Adrenal gland (tissue), 12 donors: ENCODE measurements around the gene TCEANC. TPM values are rescaled to one million over a fixed set of nuclear protein-coding genes. Genes with fewer than 3 reads are reported as not detected.
A peak's percentile ranks its signal among the peaks of the same experiment; 100 is the strongest.
"Not testable (repeated sequence)": the region's sequence is repeated elsewhere in the genome, so short reads cannot be mapped to it uniquely, and the experiment has no call there.

Source experiments
- DNase-seq, 7 donors: peaks; one replicate each; pipeline ENCODE4 v3.0.0-alpha.2; 2019 to 2020
- H3K27ac ChIP-seq, 5 donors: fragments of 200-600 bp; sonication (generic) in 4 of 5; 1 replicate in 3 of 5; 2 replicates in 2 of 5; pipeline versions ENCODE4 v1.5.1 to v1.8.0; 2016 to 2020; ENCODE audit warnings: mild to moderate bottlenecking in 1 of 5
- H3K27me3 ChIP-seq: fragments of 200-600 bp; 2 replicates; pipeline ENCODE4 v1.8.0; 2021
- H3K36me3 ChIP-seq, 2 donors: fragments of 200-600 bp; replicated peaks in 1 of 2; 1 replicate in 1 of 2; 2 replicates in 1 of 2; pipeline versions ENCODE4 v1.5.1 to v1.8.0; 2018 to 2022
- H3K4me1 ChIP-seq, 2 donors: fragments of 200-600 bp; replicated peaks in 1 of 2; 1 replicate in 1 of 2; 2 replicates in 1 of 2; pipeline versions ENCODE4 v1.5.1 to v1.8.0; 2018 to 2021
- H3K4me3 ChIP-seq, 4 donors: fragments of 200-600 bp; sonication (generic) in 3 of 4; one replicate each; pipeline ENCODE4 v1.5.1; 2016 to 2018
- H3K9me3 ChIP-seq, 3 donors: fragments of 200-600 bp; sonication (generic) in 1 of 3; replicated peaks in 1 of 3; 1 replicate in 2 of 3; 2 replicates in 1 of 3; pipeline versions ENCODE4 v1.5.1 to v1.8.0; 2016 to 2021
- CTCF ChIP-seq, 6 experiments: fragments of 450-650 bp in 4 of 6; fragments of 200-600 bp in 2 of 6; sonication (generic) in 1 of 6; IDR thresholded peaks; 1 replicate in 5 of 6; 2 replicates in 1 of 6; pipeline versions ENCODE4 v1.5.1 to v1.8.0; 2016 to 2021; ENCODE audit warnings: antibody characterized with exemption in 6 of 6, mild to moderate bottlenecking in 2 of 6, moderate library complexity in 1 of 6
- POLR2A ChIP-seq, 2 donors: fragments of 450-650 bp; IDR thresholded peaks; one replicate each; pipeline ENCODE4 v1.6.1; 2017; ENCODE audit warnings: antibody characterized with exemption in 2 of 2, mild to moderate bottlenecking in 2 of 2, moderate library complexity in 1 of 2
- WGBS, 4 donors: extraction: QIAGEN DNeasy Blood & Tissue Kit in 2 of 4; methylation state at CpG; one replicate each; pipeline versions ENCODE4 v1.1.5 to v1.1.7; 2013 to 2017; 5-methylcytosine and 5-hydroxymethylcytosine counted together
- intact Hi-C, 2 donors: fragments of 100-400 bp; cut with DNase I; formaldehyde crosslinking; loops; one replicate each; pipeline versions ENCODE4 v1.14.1 to v1.15.0; 2022 to 2023
- polyA plus RNA-seq, 3 donors: library from polyadenylated mRNA; stranded (reverse); fragments of 200-250 nt in 2 of 3; fragments of 350-450 nt in 1 of 3; fragmentation: Illumina TruSeq in 1 of 3; extraction: RNeasy Lipid Tissue Mini Kit (QIAGEN cat#74804) in 1 of 3; gene quantifications; one replicate each; pipeline ENCODE4 v1.2.3, GENCODE V29; 2013 to 2014
- total RNA-seq, 9 donors: library from RNA; depleted of rRNA in 4 of 9; stranded (reverse); fragments of >200 nt in 4 of 9; fragments of 120-200 nt in 1 of 9; fragmentation: NEBNext Ultra II Directional in 1 of 9; extraction: Animal tissue kit (Norgen Biotek cat#: 25700) in 1 of 9; gene quantifications; one replicate each; pipeline versions ENCODE4 v1.1.0 to v1.2.4, GENCODE V29; 2013 to 2023
- donor health status: healthy with polysubstance abuse.
- donor health status: Bipolar disorder and iron deficiency.
- donor health status: DM: yes; HTN: yes; CAD: no.
- donor health status: DM: no; HTN: no; CAD: no.
- donor health status: DM: no; HTN: no; CAD: no.
- donor health status: DM: yes; HTN: yes; CAD: no.

Gene TCEANC
- total and polyA plus RNA-seq, 12 donors: 2.0 to 24.8 (median 4.4) TPM

GRCh38 chrX:13647709-13648212 is 5.2 kb upstream of the TCEANC start:
- 19 to 35% (median 29%) methylated on average over 8 of the region's 8 CpGs for WGBS, 4 donors
- H3K4me1 ChIP-seq: peaks cover 0 to 12% of the 10 kb centered on the region in 2 donors
- H3K27me3 ChIP-seq: peaks cover 4% of the 10 kb centered on the region
- no peak for TF ChIP-seq CTCF (IDR thresholded peaks at IDR 0.05)
- TF ChIP-seq POLR2A (IDR thresholded peaks at IDR 0.05): peak in 1 of 2 donors; percentile 40
- DNase-seq: peak; percentile 80 to 94 (median 88)
- peak overlapping the region in 4 of 5 donors; percentile 25 to 77 (median 60) for H3K27ac ChIP-seq
- H3K36me3 ChIP-seq: no peaks in the 10 kb centered on the region
- no peaks in the 10 kb centered on the region for H3K9me3 ChIP-seq
- H3K4me3 ChIP-seq: no peak overlapping the region
- intact Hi-C loops: loop anchor here in 1 of 2 donors (10.0 kb wide), 1 partner anchor 143 kb away; no protein-coding TSS in a partner anchor

- intact Hi-C loops: loop anchor here in 1 of 2 donors (10.0 kb wide), 1 partner anchor 144 kb away; no protein-coding TSS in a partner anchor
- H3K36me3 ChIP-seq, H3K4me3 ChIP-seq, H3K27me3 ChIP-seq, DNase-seq, H3K9me3 ChIP-seq: not testable (repeated sequence)
- WGBS, 4 donors: 73 to 100% (median 84%) methylated on average over 1 to 2 of the region's 2 CpGs
- Histone ChIP-seq H3K27ac (peak overlapping the region in 3 of 5 donors; percentile 60 to 77 (median 61)), H3K4me1 (peaks cover 0 to 12% of the 10 kb centered on the region in 2 donors)
Measured at GRCh38 chrX:13648336-13648735, 4.6 kb upstream of the TCEANC start.

- Histone ChIP-seq H3K9me3 (no peaks in the 10 kb centered on the region), H3K4me1 (peaks cover 9 to 24% of the 10 kb centered on the region in 2 donors), H3K4me3 (no peak overlapping the region), H3K36me3 (no peaks in the 10 kb centered on the region), H3K27ac (no peak overlapping the region), H3K27me3 (no peaks in the 10 kb centered on the region)
- TF ChIP-seq CTCF (IDR thresholded peaks at IDR 0.05): no peak
- 67 to 84% (median 72%) methylated on average over 4 to 5 of the region's 5 CpGs for WGBS, 4 donors
- intact Hi-C loops: loop anchor here in 1 of 2 donors (10.0 kb wide), 1 partner anchor 145 kb away; no protein-coding TSS in a partner anchor
- DNase-seq: no peak
Measured at GRCh38 chrX:13649838-13650237, 3.1 kb upstream of the TCEANC start.

- intact Hi-C loops: no loop called here
- Histone ChIP-seq H3K27ac (no peak overlapping the region), H3K9me3 (no peaks in the 10 kb centered on the region), H3K4me3 (no peak overlapping the region), H3K27me3 (no peaks in the 10 kb centered on the region), H3K36me3 (no peaks in the 10 kb centered on the region), H3K4me1 (peaks cover 9 to 24% of the 10 kb centered on the region in 2 donors)
- WGBS, 4 donors: 97 to 100% (median 99%) methylated on average over 1 of the region's 1 CpG
- no peak for TF ChIP-seq POLR2A (IDR thresholded peaks at IDR 0.05)
- TF ChIP-seq CTCF (IDR thresholded peaks at IDR 0.05): no peak
- no peak for DNase-seq
Measured at GRCh38 chrX:13650318-13650717, 2.6 kb upstream of the TCEANC start.

GRCh38 chrX:13651150-13651549 is 1.8 kb upstream of the TCEANC start:
- Histone ChIP-seq H3K36me3 (no peaks in the 10 kb centered on the region), H3K27ac (no peak overlapping the region), H3K4me3 (no peak overlapping the region), H3K9me3 (no peaks in the 10 kb centered on the region), H3K27me3 (no peaks in the 10 kb centered on the region), H3K4me1 (peaks cover 9 to 24% of the 10 kb centered on the region in 2 donors)
- DNase-seq: no peak
- no peak for TF ChIP-seq CTCF (IDR thresholded peaks at IDR 0.05)
- no peak for TF ChIP-seq POLR2A (IDR thresholded peaks at IDR 0.05)
- WGBS, 4 donors: 49 to 80% (median 60%) methylated on average over 3 of the region's 3 CpGs
- intact Hi-C loops: no loop called here
